Transverse colon (tissue), 4 donors: ENCODE results near the gene EEIG1. TPM values are rescaled to one million over a fixed set of nuclear protein-coding genes. Genes with fewer than 3 reads are reported as not detected.

Source experiments
- DNase-seq: peaks from one replicate; pipeline ENCODE4 v3.0.0-alpha.2; 2019
- H3K27ac ChIP-seq, 4 donors: fragments of 200-600 bp; sonication (generic); 2 replicates each; pipeline ENCODE4 v1.5.1; 2016 to 2018; ENCODE audit warnings: inconsistent platforms in 4 of 4
- H3K27me3 ChIP-seq: fragments of 200-600 bp; sonication (generic); 2 replicates; pipeline ENCODE4 v1.5.1; 2017; ENCODE audit warnings: inconsistent platforms
- H3K36me3 ChIP-seq, 4 donors: fragments of 200-600 bp; sonication (generic); 2 replicates each; pipeline ENCODE4 v1.5.1; 2017 to 2019; ENCODE audit warnings: inconsistent platforms in 4 of 4
- H3K4me1 ChIP-seq, 4 donors: fragments of 200-600 bp; sonication (generic); 2 replicates each; pipeline ENCODE4 v1.5.1; 2017 to 2020; ENCODE audit warnings: inconsistent platforms in 4 of 4
- H3K4me3 ChIP-seq, 4 donors: fragments of 200-600 bp; sonication (generic); 1 replicate in 1 of 4; 2 replicates in 3 of 4; pipeline versions ENCODE4 v1.5.1 to v1.6.1; 2017 to 2019; ENCODE audit warnings: inconsistent platforms in 4 of 4
- H3K9me3 ChIP-seq, 2 donors: fragments of 200-600 bp; sonication (generic); 2 replicates each; pipeline ENCODE4 v1.5.1; 2017 to 2019; ENCODE audit warnings: inconsistent platforms in 2 of 2
- EP300 ChIP-seq: sonication (generic); formaldehyde crosslinking; IDR thresholded peaks from one replicate; pipeline ENCODE4 v1.6.1; 2017; ENCODE audit warnings: antibody characterized with exemption, low read depth
- POLR2A ChIP-seq: fragments of 450-650 bp; IDR thresholded peaks from one replicate; pipeline ENCODE4 v1.6.1; 2016; ENCODE audit warnings: antibody characterized with exemption, mild to moderate bottlenecking, moderate library complexity
- POLR2AphosphoS5 ChIP-seq, 3 donors: sonication (generic); formaldehyde crosslinking; IDR thresholded peaks; one replicate each; pipeline ENCODE4 v1.6.1; 2016; ENCODE audit warnings: antibody characterized with exemption in 3 of 3
- WGBS, 2 donors: methylation state at CpG; one replicate each; pipeline ENCODE4 v1.1.5; 2018; ENCODE audit warnings: low coverage in 1 of 2; 5-methylcytosine and 5-hydroxymethylcytosine counted together
- in situ Hi-C, 4 donors: fragments of 200-750 bp; cut with MboI; loops; one replicate each; pipeline versions ENCODE4 v1.15.0 to v1.15.1; 2017; ENCODE audit warnings: low sequenced_read_pairs in 3 of 4, low pct_ligation_motif_present in 1 of 4, low pct_unique_long_range_greater_than_20kb in 1 of 4
- intact Hi-C: fragments of 100-400 bp; cut with DNase I; formaldehyde crosslinking; loops from one replicate; pipeline ENCODE4 v1.15.1; 2023; ENCODE audit warnings: low total_unique reads
- total RNA-seq, 4 donors: library from RNA; depleted of rRNA; stranded (reverse); fragments of >200 nt; gene quantifications; one replicate each; pipeline ENCODE4 v1.1.0, GENCODE V29; 2016
- TF ChIP-seq, protein P1 (sequence below), 5 experiments: fragments of 200-600 bp in 3 of 5; fragments of 450-650 bp in 2 of 5; sonication (generic) in 3 of 5; IDR thresholded peaks; 1 replicate in 2 of 5; 2 replicates in 3 of 5; pipeline ENCODE4 v1.5.1; 2016 to 2017; ENCODE audit warnings: antibody characterized with exemption in 5 of 5, inconsistent platforms in 3 of 5, mild to moderate bottlenecking in 2 of 5, moderate library complexity in 1 of 5

The EEIG1 gene
- total RNA-seq, 4 donors from 2014 or later = 77.0 to 230 (median 96.7) TPM

DNA sequence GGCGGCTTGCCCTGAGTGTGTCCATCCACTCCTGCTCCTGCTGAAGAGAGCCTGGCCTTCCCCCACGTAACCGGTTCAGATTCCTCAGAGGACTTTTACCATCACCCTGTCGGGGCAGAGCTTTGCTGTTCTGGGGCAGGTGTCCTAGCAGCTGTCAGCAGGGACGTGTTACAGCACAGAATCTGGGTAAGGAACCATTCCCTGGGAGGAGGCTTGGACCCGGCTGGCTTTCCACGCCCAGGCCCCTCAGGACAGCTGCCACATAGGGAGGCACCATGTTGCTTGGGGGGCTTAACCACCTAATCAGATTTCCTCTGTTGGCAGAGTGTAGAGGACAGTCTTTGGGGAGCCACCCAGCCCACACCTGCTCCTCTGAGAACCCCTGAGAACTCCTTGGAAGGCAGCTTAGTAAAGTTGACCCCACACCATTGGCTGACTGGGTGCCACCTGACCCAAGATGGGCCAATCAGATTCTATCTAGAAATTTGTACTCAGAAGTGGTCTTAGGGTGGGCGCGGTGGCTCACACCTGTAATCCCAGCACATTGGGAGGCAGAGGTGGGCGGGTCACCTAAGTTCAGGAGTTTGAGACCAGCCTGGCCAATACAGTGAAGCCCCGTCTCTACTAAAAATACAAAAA, 23.3 kb upstream of the EEIG1 start:
- Histone ChIP-seq H3K27me3 (no peaks in the 10 kb centered on the region), H3K36me3 (no peaks in the 10 kb centered on the region), H3K9me3 (no peaks in the 10 kb centered on the region), H3K4me1 (peaks cover 0 to 18% (median 10%) of the 10 kb centered on the region in 4 donors), H3K4me3 (no peak overlapping the region), H3K27ac (no peak overlapping the region)
- TF ChIP-seq POLR2A (no peak), POLR2AphosphoS5 (IDR thresholded peaks at IDR 0.05) (no peak), EP300 (no peak)
- TF ChIP-seq, protein P1, sequence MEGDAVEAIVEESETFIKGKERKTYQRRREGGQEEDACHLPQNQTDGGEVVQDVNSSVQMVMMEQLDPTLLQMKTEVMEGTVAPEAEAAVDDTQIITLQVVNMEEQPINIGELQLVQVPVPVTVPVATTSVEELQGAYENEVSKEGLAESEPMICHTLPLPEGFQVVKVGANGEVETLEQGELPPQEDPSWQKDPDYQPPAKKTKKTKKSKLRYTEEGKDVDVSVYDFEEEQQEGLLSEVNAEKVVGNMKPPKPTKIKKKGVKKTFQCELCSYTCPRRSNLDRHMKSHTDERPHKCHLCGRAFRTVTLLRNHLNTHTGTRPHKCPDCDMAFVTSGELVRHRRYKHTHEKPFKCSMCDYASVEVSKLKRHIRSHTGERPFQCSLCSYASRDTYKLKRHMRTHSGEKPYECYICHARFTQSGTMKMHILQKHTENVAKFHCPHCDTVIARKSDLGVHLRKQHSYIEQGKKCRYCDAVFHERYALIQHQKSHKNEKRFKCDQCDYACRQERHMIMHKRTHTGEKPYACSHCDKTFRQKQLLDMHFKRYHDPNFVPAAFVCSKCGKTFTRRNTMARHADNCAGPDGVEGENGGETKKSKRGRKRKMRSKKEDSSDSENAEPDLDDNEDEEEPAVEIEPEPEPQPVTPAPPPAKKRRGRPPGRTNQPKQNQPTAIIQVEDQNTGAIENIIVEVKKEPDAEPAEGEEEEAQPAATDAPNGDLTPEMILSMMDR (IDR thresholded peaks at IDR 0.05) = no peak
- in situ Hi-C loops = no loop called here
- WGBS, 2 donors = 90% methylated on average over 11 of the region's 11 CpGs; no CpG with 5 or more reads in 1 of the 2 donors
- intact Hi-C loops = no loop called here
- DNase-seq = no peak

DNA sequence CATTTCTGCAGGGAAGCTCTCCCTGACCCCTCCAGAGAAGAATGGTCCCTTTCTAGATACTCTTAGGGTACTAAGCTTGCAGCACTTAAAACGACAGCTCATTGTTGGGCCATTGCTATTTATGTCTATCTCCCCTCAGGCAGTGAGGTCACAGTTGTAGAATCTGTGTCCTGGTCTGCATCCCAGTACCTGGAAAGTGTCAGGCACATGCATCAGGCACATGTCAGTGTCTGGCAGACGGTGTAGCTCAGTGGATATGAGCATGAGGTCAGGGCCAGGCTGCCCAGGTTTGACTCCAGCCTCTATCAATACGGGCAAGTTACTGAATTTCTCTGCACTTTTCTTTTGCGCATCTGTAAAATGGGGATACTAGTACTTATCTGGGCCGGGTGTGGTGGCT, 22.2 kb upstream of the EEIG1 start:
- H3K27me3 ChIP-seq = no peaks in the 10 kb centered on the region
- H3K9me3 ChIP-seq = no peaks in the 10 kb centered on the region
- TF ChIP-seq, protein P1 (IDR thresholded peaks at IDR 0.05) = no peak
- no peak for TF ChIP-seq POLR2A
- H3K36me3 ChIP-seq = no peaks in the 10 kb centered on the region
- H3K27ac ChIP-seq = no peak overlapping the region
- DNase-seq = no peak
- peaks cover 0 to 18% (median 10%) of the 10 kb centered on the region in 4 donors for H3K4me1 ChIP-seq
- H3K4me3 ChIP-seq = no peak overlapping the region
- in situ Hi-C loops (no loop called here), intact Hi-C loops (no loop called here)
- WGBS, 2 donors = 89% methylated on average over 5 of the region's 5 CpGs; no CpG with 5 or more reads in 1 of the 2 donors

DNA sequence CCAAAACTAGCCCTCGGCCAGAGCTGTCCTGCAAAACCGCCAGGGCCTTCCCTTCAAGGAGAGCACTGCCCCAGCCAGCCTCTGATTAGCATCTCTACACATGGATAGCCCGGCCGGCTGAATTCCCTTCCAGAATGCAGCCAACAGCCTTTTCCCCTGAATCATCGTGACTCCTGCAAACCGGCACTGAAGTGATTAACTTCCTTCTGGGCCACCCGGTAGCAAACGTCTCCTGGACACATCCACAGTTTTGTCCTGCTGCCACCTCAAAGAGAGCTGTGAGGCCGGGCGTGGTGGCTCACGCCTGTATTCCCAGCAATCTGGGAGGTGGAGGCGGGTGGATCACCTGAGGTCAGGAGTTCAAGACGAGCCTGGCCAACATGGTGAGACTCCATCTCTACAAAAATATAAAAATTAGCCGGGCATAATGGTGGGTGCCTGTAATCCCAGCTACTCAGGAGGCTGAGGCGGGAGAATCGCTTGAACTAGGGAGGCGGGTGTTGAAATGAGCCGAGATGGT, 21.1 kb upstream of the EEIG1 start:
- Histone ChIP-seq H3K4me3 (no peak overlapping the region), H3K27me3 (no peaks in the 10 kb centered on the region), H3K4me1 (peaks cover 0 to 9% (median 1%) of the 10 kb centered on the region in 4 donors), H3K27ac (peak overlapping the region in 1 of 4 donors; percentile 30), H3K36me3 (no peaks in the 10 kb centered on the region), H3K9me3 (no peaks in the 10 kb centered on the region)
- intact Hi-C loops (no loop called here), in situ Hi-C loops (no loop called here)
- 20 to 60% methylated on average over 1 to 18 of the region's 18 CpGs for WGBS, 2 donors
- no peak for TF ChIP-seq POLR2A
- TF ChIP-seq EP300 = no peak
- TF ChIP-seq, protein P1 (IDR thresholded peaks at IDR 0.05) = no peak
- no peak for TF ChIP-seq POLR2AphosphoS5 (IDR thresholded peaks at IDR 0.05)
- DNase-seq = no peak

GRCh38 chr9:128001151-128001778, 20.5 kb upstream of the EEIG1 start:
- Histone ChIP-seq H3K36me3 (no peaks in the 10 kb centered on the region), H3K27ac (peak overlapping the region in 1 of 4 donors; percentile 30), H3K27me3 (no peaks in the 10 kb centered on the region), H3K9me3 (no peaks in the 10 kb centered on the region), H3K4me3 (no peak overlapping the region), H3K4me1 (peaks cover 0 to 9% (median 1%) of the 10 kb centered on the region in 4 donors)
- no peak for DNase-seq
- 73 to 84% methylated on average over 6 to 10 of the region's 10 CpGs for WGBS, 2 donors
- intact Hi-C loops = no loop called here
- TF ChIP-seq EP300 (no peak), POLR2AphosphoS5 (IDR thresholded peaks at IDR 0.05) (no peak), POLR2A (no peak)
- TF ChIP-seq, protein P1 (IDR thresholded peaks at IDR 0.05) = no peak
- in situ Hi-C loops = no loop called here
